PFSK-1 (cell line): ENCODE results near the gene HAT1.

Source experiments
- POLR2AphosphoS5 ChIP-seq: IDR thresholded peaks from 2 replicates; pipeline ENCODE4 v1.6.1; 2012; ENCODE audit warnings: low read depth, mild to moderate bottlenecking, control low read depth, low read length, moderate library complexity
- SIN3A ChIP-seq: IDR thresholded peaks from 2 replicates; pipeline ENCODE4 v1.6.1; 2012; ENCODE audit warnings: mild to moderate bottlenecking, low read length, moderate library complexity, borderline replicate concordance; ENCODE audit not compliant: insufficient read depth
- TAF1 ChIP-seq: IDR thresholded peaks from 2 replicates; pipeline ENCODE4 v1.6.1; 2012; ENCODE audit warnings: low read length, control low read depth, borderline replicate concordance; ENCODE audit not compliant: insufficient read depth

DNA sequence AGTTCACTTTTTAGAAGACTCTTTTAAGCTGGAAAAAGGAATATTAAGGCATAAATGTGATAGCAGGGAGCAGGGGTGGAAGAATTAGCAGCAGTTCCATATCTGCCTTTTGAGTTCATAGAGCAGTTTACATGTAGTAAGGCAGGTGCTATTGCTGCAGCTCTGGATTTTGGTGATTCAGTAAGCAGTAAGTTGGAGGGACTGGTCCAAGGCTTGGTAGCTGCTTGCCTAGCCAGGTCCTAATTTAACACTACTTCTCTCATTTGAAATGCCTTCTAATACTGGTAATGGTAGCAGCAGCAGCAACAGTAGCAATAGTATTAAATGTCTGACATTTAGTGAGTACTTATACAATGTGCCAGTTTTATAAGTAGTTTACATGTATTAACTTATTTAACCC lies 30.0 kb downstream of the HAT1 start:
- TF ChIP-seq SIN3A (no peak), POLR2AphosphoS5 (no peak), TAF1 (no peak)
